HepG2 (cell line): ENCODE results near the gene PLD1. TPM values are rescaled to one million over a fixed set of nuclear protein-coding genes. Genes with fewer than 3 reads are reported as not detected.
A peak's percentile ranks its signal among the peaks of the same experiment; 100 is the strongest.

ENCODE experiments used
- ATAC-seq: fragments of 200-7000 bp; cut with Tn5 transposase; 3 replicates; pipeline ENCODE4 v1.9.1; 2020; ENCODE audit warnings: mild to moderate bottlenecking, moderate library complexity
- BruUV-seq: library from RNA; stranded (reverse); fragments of 400-500 nt; replicated peaks from 2 replicates; lab custom pipeline; 2021; lab: Mats Ljungman, UMichigan
- CTCF ChIA-PET: fragments of 300-600 bp; formaldehyde crosslinking; extraction: SDS; loops from one replicate; lab custom pipeline; 2021; ENCODE audit warnings: low total read pairs, inconsistent platforms, low intra/inter-chr PET ratio; lab: Yijun Ruan, JAX
- POLR2A ChIA-PET: fragments of 350-600 bp; sonication (Branson Sonifier 250); formaldehyde crosslinking; loops from one replicate; lab custom pipeline; 2020; ENCODE audit warnings: antibody characterized with exemption, inconsistent platforms; lab: Yijun Ruan, JAX
- DNase-seq: peaks from one replicate; pipeline ENCODE4 v3.0.0-alpha.2; 2015; ENCODE audit warnings: low spot score
- FAIRE-seq: peaks from 3 replicates; lab custom pipeline; 2011; peaks lifted over from hg19 to GRCh38; lab: Jason Lieb, UNC
- H2AFZ ChIP-seq: one replicate; pipeline ENCODE4 v1.6.1; 2011; ENCODE audit warnings: low read length, inconsistent platforms
- H3K27ac ChIP-seq: fragments of 300-600 bp; 3 replicates; pipeline ENCODE4 v1.8.0; 2011; ENCODE audit warnings: mixed run types, mild to moderate bottlenecking, mixed read lengths, low read length, inconsistent platforms; ENCODE audit not compliant: insufficient read depth; ENCODE audit errors: extremely low read length
- H3K27me3 ChIP-seq, 2 experiments: fragments of 200-600 bp in 1 of 2; 2 replicates in 1 of 2; 3 replicates in 1 of 2; pipeline versions ENCODE4 v1.6.0 to v1.8.0; 2011; ENCODE audit warnings: low read length in 2 of 2, mild to moderate bottlenecking in 2 of 2, moderate library complexity in 2 of 2, inconsistent platforms in 1 of 2; ENCODE audit not compliant: insufficient read depth in 2 of 2, control insufficient read depth in 1 of 2
- H3K36me3 ChIP-seq, 2 experiments: fragments of 200-600 bp in 1 of 2; replicated peaks in 1 of 2; 2 replicates in 1 of 2; 3 replicates in 1 of 2; pipeline versions ENCODE4 v1.5.1 to v1.8.0; 2011; ENCODE audit warnings: low read length in 2 of 2, inconsistent platforms in 1 of 2; ENCODE audit not compliant: insufficient read depth in 2 of 2, control insufficient read depth in 1 of 2
- H3K4me1 ChIP-seq: 2 replicates; pipeline ENCODE4 v1.5.1; 2012; ENCODE audit warnings: low read length, inconsistent platforms; ENCODE audit not compliant: insufficient read depth
- H3K4me2 ChIP-seq: 2 replicates; pipeline ENCODE4 v1.6.0; 2011; ENCODE audit warnings: low read depth, low read length, inconsistent platforms
- H3K4me3 ChIP-seq, 3 experiments: fragments of 200-600 bp in 1 of 3; sonication (generic), shearing (Covaris generic) in 1 of 3; replicated peaks in 1 of 3; 2 replicates each; pipeline ENCODE4 v1.5.1; 2011 to 2016; ENCODE audit warnings: low read length in 3 of 3, inconsistent platforms in 2 of 3, low read depth in 2 of 3, mild to moderate bottlenecking in 2 of 3, control low read depth in 1 of 3, mixed read lengths in 1 of 3; ENCODE audit not compliant: insufficient read depth in 1 of 3
- H3K79me2 ChIP-seq: one replicate; pipeline ENCODE4 v1.6.1; 2011; ENCODE audit warnings: low read length, inconsistent platforms; ENCODE audit not compliant: insufficient read depth
- H3K9ac ChIP-seq: 2 replicates; pipeline ENCODE4 v1.6.0; 2011; ENCODE audit warnings: mild to moderate bottlenecking, low read depth, low read length, inconsistent platforms; ENCODE audit not compliant: insufficient read depth
- H3K9me3 ChIP-seq: 2 replicates; pipeline ENCODE4 v1.5.1; 2012; ENCODE audit warnings: mild to moderate bottlenecking, low read length
- H4K20me1 ChIP-seq: 2 replicates; pipeline ENCODE4 v1.6.0; 2011; ENCODE audit warnings: inconsistent platforms, mild to moderate bottlenecking, low read length, moderate library complexity; ENCODE audit not compliant: insufficient read depth
- BCL3 ChIP-seq: sonication (generic); formaldehyde crosslinking; IDR thresholded peaks from 2 replicates; pipeline ENCODE4 v1.5.1; 2020; ENCODE audit warnings: mild to moderate bottlenecking, missing genetic modification reagents, moderate library complexity
- FOXK2 ChIP-seq: fragments of 450-650 bp; IDR thresholded peaks from 2 replicates; pipeline ENCODE4 v1.6.1; 2016
- GATAD2A ChIP-seq: IDR thresholded peaks from 2 replicates; pipeline ENCODE4 v1.6.1; 2016
- JUNB ChIP-seq: sonication (generic); formaldehyde crosslinking; IDR thresholded peaks from 2 replicates; pipeline ENCODE4 v1.8.0; 2022; ENCODE audit warnings: missing genetic modification reagents, mild to moderate bottlenecking, borderline replicate concordance
- KDM1A ChIP-seq: IDR thresholded peaks from 2 replicates; pipeline ENCODE4 v1.6.1; 2016; ENCODE audit warnings: missing compliant biosample characterization
- RARA ChIP-seq: IDR thresholded peaks from 2 replicates; pipeline ENCODE4 v1.6.1; 2016; ENCODE audit warnings: missing genetic modification reagents, missing compliant biosample characterization
- RELA ChIP-seq: sonication (generic); formaldehyde crosslinking; IDR thresholded peaks from 2 replicates; pipeline ENCODE4 v1.4.0; 2020; ENCODE audit warnings: missing genetic modification reagents
- SNAPC2 ChIP-seq: sonication (generic); formaldehyde crosslinking; IDR thresholded peaks from 2 replicates; pipeline ENCODE4 v1.8.1; 2022; ENCODE audit warnings: mild to moderate bottlenecking, missing genetic modification reagents
- SOX13 ChIP-seq, 3 experiments: fragments of 450-650 bp in 1 of 3; sonication (generic) in 1 of 3; formaldehyde crosslinking in 1 of 3; IDR thresholded peaks in 2 of 3; conservative IDR thresholded peaks in 1 of 3; 2 replicates each; pipeline versions ENCODE4 v1.5.0 to v1.6.1; 2016 to 2020; ENCODE audit warnings: antibody characterized with exemption in 1 of 3, mild to moderate bottlenecking in 1 of 3, missing compliant biosample characterization in 1 of 3, missing genetic modification reagents in 1 of 3, moderate library complexity in 1 of 3
- ZMYM4 ChIP-seq: sonication (generic); formaldehyde crosslinking; IDR thresholded peaks from 2 replicates; pipeline ENCODE4 v1.8.1; 2023; ENCODE audit warnings: mild to moderate bottlenecking, missing genetic modification reagents
- WGBS: methylation state at CpG from one replicate; pipeline ENCODE4 v1.1.6; 2017; ENCODE audit warnings: low lambda C conversion rate; 5-methylcytosine and 5-hydroxymethylcytosine counted together
- in situ Hi-C: cut with HindIII; loops from 2 replicates; pipeline ENCODE4 v1.10.0; 2017; ENCODE audit warnings: low pct_unique_long_range_greater_than_20kb; ENCODE audit not compliant: extremely low pct_ligation_motif_present
- intact Hi-C: fragments of 100-400 bp; cut with micrococcal nuclease; formaldehyde crosslinking; loops from one replicate; pipeline ENCODE4 v1.10.0; 2022; ENCODE audit not compliant: unreplicated experiment
- polyA plus RNA-seq, 8 experiments: library from polyadenylated mRNA; depleted of rRNA in 3 of 8; stranded (reverse) in 7 of 8; unstranded in 1 of 8; fragments of >200 nt; fragmentation: Illumina TruSeq in 4 of 8; extraction: Trizol in 4 of 8; gene quantifications; 2 replicates each; pipeline versions ENCODE4 v1.2.1 to v1.2.3, GENCODE V29; 2011 to 2016; ENCODE audit warnings: low read depth in 4 of 8, missing spikeins in 1 of 8, mixed read lengths in 1 of 8; ENCODE audit not compliant: insufficient read depth in 1 of 8
- total RNA-seq, 5 experiments: library from RNA; depleted of rRNA; stranded (reverse); fragments of >200 nt; fragmentation: Illumina TruSeq; extraction: Trizol; gene quantifications; 2 replicates each; pipeline ENCODE4 v1.2.3, GENCODE V29; 2016; ENCODE audit warnings: low read depth in 1 of 5
- TF ChIP-seq, protein P1 (sequence below): sonication (generic); formaldehyde crosslinking; IDR thresholded peaks from 2 replicates; pipeline ENCODE4 v1.5.0; 2020; ENCODE audit warnings: missing genetic modification reagents

Gene PLD1
- total and polyA plus RNA-seq, 2 of the 13 experiments (the other 11 are each of a cell fraction or from before 2014, with no cell fraction given), result 27.1 to 59.4 TPM

GRCh38 chr3:171805687-171806086 is 4.6 kb downstream of the PLD1 start (continued):
- no peak for TF ChIP-seq BCL3 (CRISPR knock-in tag)
- no peak for TF ChIP-seq FOXK2
- no peak for TF ChIP-seq RARA (CRISPR knock-in tag)
- TF ChIP-seq JUNB (CRISPR knock-in tag), result no peak
- peak; percentile 87 for TF ChIP-seq KDM1A (CRISPR knock-in tag)
- no peak for TF ChIP-seq RELA (CRISPR knock-in tag)
- TF ChIP-seq, protein P1, sequence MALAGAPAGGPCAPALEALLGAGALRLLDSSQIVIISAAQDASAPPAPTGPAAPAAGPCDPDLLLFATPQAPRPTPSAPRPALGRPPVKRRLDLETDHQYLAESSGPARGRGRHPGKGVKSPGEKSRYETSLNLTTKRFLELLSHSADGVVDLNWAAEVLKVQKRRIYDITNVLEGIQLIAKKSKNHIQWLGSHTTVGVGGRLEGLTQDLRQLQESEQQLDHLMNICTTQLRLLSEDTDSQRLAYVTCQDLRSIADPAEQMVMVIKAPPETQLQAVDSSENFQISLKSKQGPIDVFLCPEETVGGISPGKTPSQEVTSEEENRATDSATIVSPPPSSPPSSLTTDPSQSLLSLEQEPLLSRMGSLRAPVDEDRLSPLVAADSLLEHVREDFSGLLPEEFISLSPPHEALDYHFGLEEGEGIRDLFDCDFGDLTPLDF (CRISPR knock-in tag), result no peak
- TF ChIP-seq SNAPC2, result no peak

DNA sequence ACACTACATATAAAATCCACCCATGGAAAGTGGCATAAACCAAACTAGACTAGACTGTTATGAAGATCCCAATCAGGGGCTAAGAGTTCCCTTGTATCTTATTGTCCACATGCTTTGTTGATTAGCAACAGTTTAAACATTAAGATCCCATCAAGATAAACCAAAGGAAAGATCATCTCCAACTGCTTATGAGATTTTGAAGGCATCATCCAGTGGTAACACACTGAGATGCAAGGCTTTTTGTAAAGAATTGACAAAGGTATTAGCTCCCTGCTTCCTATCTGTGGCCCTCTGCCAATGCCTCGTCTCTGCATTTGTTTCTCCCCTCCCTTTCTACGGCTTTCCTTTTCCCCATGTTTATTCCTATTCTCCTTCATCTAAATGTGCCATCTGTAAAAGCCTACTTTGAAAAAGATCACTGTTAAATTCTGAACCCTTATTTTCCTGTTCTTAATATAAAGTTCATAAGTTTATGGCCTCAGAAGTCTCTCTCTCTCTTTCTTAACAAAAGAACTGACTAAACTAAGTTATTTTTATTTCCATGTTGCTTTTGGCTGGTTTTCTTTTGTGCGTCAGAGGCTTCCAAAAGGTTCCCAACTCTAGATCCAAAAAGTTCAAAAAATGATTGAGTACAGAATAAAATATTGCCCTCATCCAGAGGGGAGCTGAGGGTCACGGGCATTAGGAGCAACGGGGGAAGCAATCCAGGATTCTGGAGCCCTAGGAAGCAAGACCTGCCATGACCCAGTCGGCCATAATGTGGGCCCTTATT is 5.5 kb downstream of the PLD1 start:
- BruUV-seq, result no TSS peak
- no peak overlapping the region for H3K4me3 ChIP-seq
- H4K20me1 ChIP-seq, result peaks cover 2% of the 10 kb centered on the region
- in situ Hi-C loops (no loop called here), intact Hi-C loops (loop anchor here (5.0 kb wide), 1 partner anchor 237 kb away; no protein-coding TSS in a partner anchor)
- no peaks in the 10 kb centered on the region for H3K9me3 ChIP-seq
- CTCF ChIA-PET, result no interaction called here
- H3K9ac ChIP-seq, result no peak overlapping the region
- H3K79me2 ChIP-seq, result peaks cover 92% of the 10 kb centered on the region
- H3K4me1 ChIP-seq, result peaks cover 78% of the 10 kb centered on the region
- DNase-seq (no peak), ATAC-seq (no peak), FAIRE-seq (no peak)
- POLR2A ChIA-PET, result no interaction called here
- H3K27ac ChIP-seq, result peak overlapping the region; percentile 88
- peak overlapping the region; percentile 83 for H3K4me2 ChIP-seq
- 83% methylated on average over 6 of the region's 6 CpGs for WGBS
- no peak for TF ChIP-seq ZMYM4 (CRISPR knock-in tag)
- 0 out of 2 replicates have a peak, but pooled peaks have one; percentile 10 for TF ChIP-seq GATAD2A (CRISPR knock-in tag)
- no peak for TF ChIP-seq SOX13 (IDR thresholded peaks at IDR 0.05)
- 0 out of 4 replicates have a peak, but pooled peaks of 1 of the 2 experiments have one; percentile 8 for TF ChIP-seq SOX13 (CRISPR knock-in tag; conservative IDR thresholded peaks at IDR 0.05 in 1 of 2, IDR thresholded peaks at IDR 0.05 in 1 of 2)
- H2AFZ ChIP-seq, result no peak overlapping the region
- H3K27me3 ChIP-seq, result no peaks in the 10 kb centered on the region; a peak in 1 of 5 replicates
- H3K36me3 ChIP-seq, result peaks cover 2 to 17% of the 10 kb centered on the region in 2 experiments; a peak in 3 of 5 replicates
